A673 (cell line): ENCODE results near the gene PLET1. TPM values are rescaled to one million over a fixed set of nuclear protein-coding genes. Genes with fewer than 3 reads are reported as not detected.

Experiments
- BruUV-seq: library from RNA; stranded (reverse); fragments of 400-500 nt; replicated peaks from 2 replicates; lab custom pipeline; 2021; lab: Mats Ljungman, UMichigan
- CTCF ChIA-PET: fragments of 300-600 bp; sonication (Branson Sonifier 250); formaldehyde crosslinking; loops from one replicate; lab custom pipeline; 2022; ENCODE audit warnings: antibody characterized with exemption; lab: Charles Lee
- POLR2A ChIA-PET: fragments of 300-600 bp; sonication (Branson Sonifier 250); formaldehyde crosslinking; loops from one replicate; lab custom pipeline; 2022; ENCODE audit warnings: antibody characterized with exemption; ENCODE audit not compliant: low non-redundant PET; lab: Charles Lee
- DNase-seq: peaks from one replicate; pipeline ENCODE4 v3.0.0-alpha.2; 2015; ENCODE audit warnings: low spot score
- H3K27ac ChIP-seq: fragments of 200-600 bp; sonication (generic); 2 replicates; pipeline ENCODE4 v1.5.1; 2016; ENCODE audit warnings: mixed run types, low read depth, mild to moderate bottlenecking, mixed read lengths, antibody characterized with exemption, low read length; ENCODE audit not compliant: poor library complexity, severe bottlenecking
- H3K27me3 ChIP-seq: fragments of 200-600 bp; sonication (generic); replicated peaks from 2 replicates; pipeline ENCODE4 v1.6.1; 2017; ENCODE audit warnings: mixed run types, low read depth, mild to moderate bottlenecking, mixed read lengths, antibody characterized with exemption, low read length; ENCODE audit not compliant: insufficient read depth, poor library complexity
- H3K36me3 ChIP-seq: fragments of 200-600 bp; sonication (generic); 2 replicates; pipeline ENCODE4 v1.6.1; 2016; ENCODE audit warnings: mixed run types, mild to moderate bottlenecking, mixed read lengths, antibody characterized with exemption, low read length; ENCODE audit not compliant: insufficient read depth, poor library complexity, severe bottlenecking
- H3K4me1 ChIP-seq: fragments of 200-600 bp; sonication (generic); 2 replicates; pipeline ENCODE4 v1.6.1; 2017; ENCODE audit warnings: mixed run types, mild to moderate bottlenecking, mixed read lengths, antibody characterized with exemption, low read length; ENCODE audit not compliant: insufficient read depth, poor library complexity, severe bottlenecking
- H3K4me3 ChIP-seq: fragments of 200-600 bp; sonication (generic); 2 replicates; pipeline ENCODE4 v1.5.1; 2016; ENCODE audit warnings: low read depth, mixed run types, mild to moderate bottlenecking, mixed read lengths, low read length; ENCODE audit not compliant: poor library complexity, severe bottlenecking
- H3K9me3 ChIP-seq: fragments of 200-600 bp; sonication (generic); 2 replicates; pipeline ENCODE4 v1.6.1; 2016; ENCODE audit warnings: mixed run types, low read depth, mild to moderate bottlenecking, mixed read lengths, antibody characterized with exemption, low read length; ENCODE audit not compliant: poor library complexity, severe bottlenecking
- CTCF ChIP-seq: fragments of 300-800, 200-600 bp; sonication (generic); conservative IDR thresholded peaks from 2 replicates; pipeline ENCODE4 v1.5.1; 2017; ENCODE audit warnings: low read depth, mild to moderate bottlenecking, antibody characterized with exemption, low read length, moderate library complexity, mixed read lengths
- EZH2 ChIP-seq: fragments of 200-600 bp; sonication (generic); IDR thresholded peaks from 2 replicates; pipeline ENCODE4 v1.6.1; 2017; ENCODE audit warnings: borderline replicate concordance, low read depth, mild to moderate bottlenecking, mixed read lengths, antibody characterized with exemption, low read length; ENCODE audit not compliant: poor library complexity, severe bottlenecking
- intact Hi-C: fragments of 100-400 bp; cut with micrococcal nuclease; formaldehyde crosslinking; loops from one replicate; pipeline ENCODE4 v1.10.0; 2022; ENCODE audit not compliant: unreplicated experiment
- total RNA-seq: library from RNA; stranded (reverse); gene quantifications from 2 replicates; pipeline ENCODE4 v1.2.3, GENCODE V29; 2021

Gene PLET1
- total RNA-seq, 1 experiment from 2014 or later, result not detected

DNA sequence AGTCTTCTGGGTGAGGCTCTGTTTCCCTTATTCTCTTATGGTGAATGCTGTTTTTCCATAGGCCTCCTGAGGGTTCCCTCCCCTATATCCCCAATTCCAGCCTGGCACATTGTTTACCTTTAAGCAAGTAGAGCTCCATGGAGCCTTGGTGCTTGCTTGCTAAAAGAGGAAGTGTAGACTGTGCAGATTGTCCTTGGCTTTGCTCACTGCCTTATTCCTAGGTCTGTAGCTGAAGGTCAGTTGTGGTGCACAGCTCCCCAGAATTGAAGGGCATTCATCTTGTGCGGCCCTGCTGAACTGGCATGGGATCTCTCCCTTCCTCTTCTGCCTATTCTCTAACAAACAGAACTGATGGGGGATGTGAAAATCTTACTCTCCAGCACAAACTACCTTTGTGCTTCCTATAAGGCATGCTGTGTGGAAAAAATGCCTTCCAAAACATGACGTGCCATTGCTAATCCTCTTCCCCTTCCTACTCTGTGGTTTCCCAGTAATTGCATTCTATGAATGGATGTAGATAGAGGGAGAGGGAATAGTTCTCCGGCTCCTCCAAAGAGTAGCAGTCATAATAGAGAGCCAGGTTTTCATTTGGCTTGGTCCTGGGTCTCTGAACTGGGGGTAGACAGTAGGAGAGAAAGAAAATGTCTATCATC is 34.2 kb upstream of the PLET1 start:
- no peaks in the 10 kb centered on the region for H3K27me3 ChIP-seq
- peak; percentile 68 for DNase-seq
- POLR2A ChIA-PET, result no interaction called here
- no TSS peak for BruUV-seq
- peaks cover 26% of the 10 kb centered on the region for H3K36me3 ChIP-seq
- peaks cover 71% of the 10 kb centered on the region for H3K4me1 ChIP-seq
- TF ChIP-seq CTCF, result no peak
- no peak for TF ChIP-seq EZH2
- CTCF ChIA-PET, result no interaction called here
- H3K27ac ChIP-seq, result peak overlapping the region; percentile 92
- no peak overlapping the region for H3K4me3 ChIP-seq
- intact Hi-C loops, result loop anchor here (5.0 kb wide), 4 partner anchors 202 to 822 kb away; partner anchors contain the start of gene NCAM1
- H3K9me3 ChIP-seq, result no peaks in the 10 kb centered on the region

GRCh38 chr11:112293614-112294013 is 33.0 kb upstream of the PLET1 start:
- Histone ChIP-seq H3K36me3 (peaks cover 26% of the 10 kb centered on the region), H3K27me3 (no peaks in the 10 kb centered on the region), H3K9me3 (no peaks in the 10 kb centered on the region), H3K27ac (peak overlapping the region; percentile 92), H3K4me3 (no peak overlapping the region), H3K4me1 (peaks cover 71% of the 10 kb centered on the region)
- POLR2A ChIA-PET, result no interaction called here
- peak; percentile 49 for DNase-seq
- intact Hi-C loops, result loop anchor here (2.0 to 5.0 kb wide), 5 partner anchors 204 to 995 kb away; partner anchors contain the start of gene NCAM1
- no TSS peak for BruUV-seq
- CTCF ChIA-PET, result no interaction called here
- TF ChIP-seq CTCF (no peak), EZH2 (no peak)

- Histone ChIP-seq H3K36me3 (peaks cover 26% of the 10 kb centered on the region), H3K4me3 (peak overlapping the region; percentile 64), H3K9me3 (no peaks in the 10 kb centered on the region), H3K27ac (peak overlapping the region; percentile 92), H3K27me3 (no peaks in the 10 kb centered on the region), H3K4me1 (peaks cover 65% of the 10 kb centered on the region)
- ChIA-PET POLR2A (interaction anchor here (0.7 to 0.9 kb wide), 2 partner anchors 344 to 488 kb away, joined by 3 to 9 read pairs; no protein-coding TSS in a partner anchor), CTCF (interaction anchor here (1.0 kb wide), 1 partner anchor 997 kb away, joined by 8 read pairs; no protein-coding TSS in a partner anchor)
- TF ChIP-seq EZH2, result no peak
- TF ChIP-seq CTCF, result no peak
- peak; percentile 97 for DNase-seq
- intact Hi-C loops, result loop anchor here (2.0 to 5.0 kb wide), 5 partner anchors 204 to 996 kb away; partner anchors contain the start of gene NCAM1
- no TSS peak for BruUV-seq
These were observed 32.2 kb upstream of the PLET1 start for GRCh38 chr11:112292785-112293407.
